Measurements from ENCODE around the gene TAF11L3.
"Not testable (repeated sequence)": the region's sequence is repeated elsewhere in the genome, so short reads cannot be mapped to it uniquely, and the experiment has no call there.

The TAF11L3 gene

GRCh38 chr5:17497446-17497845 lies 20.7 kb upstream of the TAF11L3 start:
- Histone ChIP-seq H3K9me3 (ENCODE audit: control insufficient read depth, low read length) (no peaks in the 10 kb centered on the region), H3K36me3 (ENCODE audit: control insufficient read depth, insufficient read depth, low read length) (no peaks in the 10 kb centered on the region), H3K4me3 (ENCODE audit: extremely low read depth, insufficient read depth, low read length, poor library complexity, severe bottlenecking) (no peak overlapping the region), H3K4me1 (ENCODE audit: control insufficient read depth, insufficient read depth, low read length, poor library complexity, severe bottlenecking) (no peaks in the 10 kb centered on the region), H3K27ac (ENCODE audit: low read depth, low read length, severe bottlenecking) (no peak overlapping the region)
- 82 to 93% methylated on average over 3 of the region's 4 CpGs for WGBS, 2 experiments (ENCODE audit: insufficient coverage in 2 of 2)

GRCh38 chr5:17497931-17498330 lies 20.2 kb upstream of the TAF11L3 start, which contains the start of gene TAF11L2:
Gene TAF11L2, plus strand, starts transcription at chr5:17498231.
- 90 to 95% methylated on average over 4 to 5 of the region's 8 CpGs for WGBS, 2 experiments (ENCODE audit: insufficient coverage in 2 of 2)
- not testable (repeated sequence) for H3K27ac ChIP-seq (ENCODE audit: low read depth, low read length, severe bottlenecking); H3K4me3 ChIP-seq (ENCODE audit: extremely low read depth, insufficient read depth, low read length, poor library complexity, severe bottlenecking); H3K36me3 ChIP-seq (ENCODE audit: control insufficient read depth, insufficient read depth, low read length); H3K4me1 ChIP-seq (ENCODE audit: control insufficient read depth, insufficient read depth, low read length, poor library complexity, severe bottlenecking); H3K9me3 ChIP-seq (ENCODE audit: control insufficient read depth, low read length)

GRCh38 chr5:17511775-17512325 lies 6.3 kb upstream of the TAF11L3 start:
- H3K27ac ChIP-seq (ENCODE audit: low read depth, low read length, severe bottlenecking): no peak overlapping the region
- H3K9me3 ChIP-seq (ENCODE audit: control insufficient read depth, low read length): no peaks in the 10 kb centered on the region
- no peaks in the 10 kb centered on the region for H3K36me3 ChIP-seq (ENCODE audit: control insufficient read depth, insufficient read depth, low read length)
- H3K4me1 ChIP-seq (ENCODE audit: control insufficient read depth, insufficient read depth, low read length, poor library complexity, severe bottlenecking): no peaks in the 10 kb centered on the region
- 92 to 95% methylated on average over 16 of the region's 17 CpGs for WGBS, 2 experiments (ENCODE audit: insufficient coverage in 2 of 2)
- no peak overlapping the region for H3K4me3 ChIP-seq (ENCODE audit: extremely low read depth, insufficient read depth, low read length, poor library complexity, severe bottlenecking)

GRCh38 chr5:17517526-17517925 lies 641 bp upstream of the TAF11L3 start:
- not testable (repeated sequence) for H3K9me3 ChIP-seq (ENCODE audit: control insufficient read depth, low read length); H3K36me3 ChIP-seq (ENCODE audit: control insufficient read depth, insufficient read depth, low read length); H3K27ac ChIP-seq (ENCODE audit: low read depth, low read length, severe bottlenecking); H3K4me3 ChIP-seq (ENCODE audit: extremely low read depth, insufficient read depth, low read length, poor library complexity, severe bottlenecking); H3K4me1 ChIP-seq (ENCODE audit: control insufficient read depth, insufficient read depth, low read length, poor library complexity, severe bottlenecking)
- WGBS, 2 experiments (ENCODE audit: insufficient coverage in 2 of 2): 96 to 97% methylated on average over 2 to 4 of the region's 12 CpGs

GRCh38 chr5:17519508-17519907 lies 1.3 kb downstream of the TAF11L3 start:
- not testable (repeated sequence) for H3K36me3 ChIP-seq (ENCODE audit: control insufficient read depth, insufficient read depth, low read length); H3K27ac ChIP-seq (ENCODE audit: low read depth, low read length, severe bottlenecking); H3K9me3 ChIP-seq (ENCODE audit: control insufficient read depth, low read length); H3K4me3 ChIP-seq (ENCODE audit: extremely low read depth, insufficient read depth, low read length, poor library complexity, severe bottlenecking); H3K4me1 ChIP-seq (ENCODE audit: control insufficient read depth, insufficient read depth, low read length, poor library complexity, severe bottlenecking)
- WGBS, 2 experiments (ENCODE audit: insufficient coverage in 2 of 2): 90 to 93% methylated on average over 5 to 7 of the region's 14 CpGs

GRCh38 chr5:17521501-17521900 lies 3.3 kb downstream of the TAF11L3 start, which contains the start of gene TAF11L4:
Gene TAF11L4, plus strand, starts transcription at chr5:17521801.
- no CpG with 5 or more reads among the region's 15 CpGs for WGBS, 2 experiments (ENCODE audit: insufficient coverage in 2 of 2)
- not testable (repeated sequence) for H3K9me3 ChIP-seq (ENCODE audit: control insufficient read depth, low read length); H3K4me1 ChIP-seq (ENCODE audit: control insufficient read depth, insufficient read depth, low read length, poor library complexity, severe bottlenecking); H3K4me3 ChIP-seq (ENCODE audit: extremely low read depth, insufficient read depth, low read length, poor library complexity, severe bottlenecking); H3K27ac ChIP-seq (ENCODE audit: low read depth, low read length, severe bottlenecking); H3K36me3 ChIP-seq (ENCODE audit: control insufficient read depth, insufficient read depth, low read length)

- H3K9me3 ChIP-seq (ENCODE audit: control insufficient read depth, low read length); H3K27ac ChIP-seq (ENCODE audit: low read depth, low read length, severe bottlenecking); H3K4me1 ChIP-seq (ENCODE audit: control insufficient read depth, insufficient read depth, low read length, poor library complexity, severe bottlenecking); H3K4me3 ChIP-seq (ENCODE audit: extremely low read depth, insufficient read depth, low read length, poor library complexity, severe bottlenecking); H3K36me3 ChIP-seq (ENCODE audit: control insufficient read depth, insufficient read depth, low read length): not testable (repeated sequence)
- no CpG with 5 or more reads among the region's 15 CpGs for WGBS, 2 experiments (ENCODE audit: insufficient coverage in 2 of 2)
Measured at GRCh38 chr5:17524935-17525334, 6.8 kb downstream of the TAF11L3 start, which contains the start of gene TAF11L5. Gene TAF11L5, plus strand, starts transcription at chr5:17525235.

- 82 to 89% methylated on average over 4 to 5 of the region's 17 CpGs for WGBS, 2 experiments (ENCODE audit: insufficient coverage in 2 of 2)
- not testable (repeated sequence) for H3K4me3 ChIP-seq (ENCODE audit: extremely low read depth, insufficient read depth, low read length, poor library complexity, severe bottlenecking); H3K4me1 ChIP-seq (ENCODE audit: control insufficient read depth, insufficient read depth, low read length, poor library complexity, severe bottlenecking); H3K36me3 ChIP-seq (ENCODE audit: control insufficient read depth, insufficient read depth, low read length); H3K27ac ChIP-seq (ENCODE audit: low read depth, low read length, severe bottlenecking); H3K9me3 ChIP-seq (ENCODE audit: control insufficient read depth, low read length)
Measured at GRCh38 chr5:17526504-17526903, 8.3 kb downstream of the TAF11L3 start.

GRCh38 chr5:17528369-17528768 lies 10.2 kb downstream of the TAF11L3 start, which contains the start of gene TAF11L6:
Gene TAF11L6, plus strand, starts transcription at chr5:17528669.
- H3K9me3 ChIP-seq (ENCODE audit: control insufficient read depth, low read length); H3K4me3 ChIP-seq (ENCODE audit: extremely low read depth, insufficient read depth, low read length, poor library complexity, severe bottlenecking): not testable (repeated sequence)
- WGBS, 2 experiments (ENCODE audit: insufficient coverage in 2 of 2): no CpG with 5 or more reads among the region's 15 CpGs

More at GRCh38 chr5:17528369-17528768, 10.2 kb downstream of the TAF11L3 start, which contains the start of gene TAF11L6:
- H3K36me3 ChIP-seq (ENCODE audit: control insufficient read depth, insufficient read depth, low read length); H3K4me1 ChIP-seq (ENCODE audit: control insufficient read depth, insufficient read depth, low read length, poor library complexity, severe bottlenecking); H3K27ac ChIP-seq (ENCODE audit: low read depth, low read length, severe bottlenecking): not testable (repeated sequence)
